WTC11 (cell line): ENCODE data around the gene CDC16. TPM values are rescaled to one million over a fixed set of nuclear protein-coding genes. Genes with fewer than 3 reads are reported as not detected.

Experiments
- ATAC-seq: fragments of 200-7000 bp; cut with Tn5 transposase; 2 replicates; pipeline ENCODE4 v1.10.0; 2021; ENCODE audit warnings: mild to moderate bottlenecking, moderate library complexity
- CTCF ChIA-PET: fragments of 300-600 bp; sonication (Branson Sonifier 250); formaldehyde crosslinking; loops from one replicate; lab custom pipeline; 2021; ENCODE audit warnings: antibody characterized with exemption; lab: Charles Lee
- POLR2A ChIA-PET: fragments of 350-600 bp; sonication (Branson Sonifier 250); formaldehyde crosslinking; loops from one replicate; lab custom pipeline; 2021; ENCODE audit warnings: antibody characterized with exemption; lab: Charles Lee
- DNase-seq: peaks from one replicate; pipeline ENCODE4 v3.0.0; 2021; ENCODE audit warnings: low spot score
- H3K27ac Mint-ChIP-seq: 2 replicates; pipeline ENCODE4 v1.8.0; 2021; ENCODE audit warnings: mixed read lengths
- H3K27me3 Mint-ChIP-seq: 2 replicates; pipeline ENCODE4 v1.8.0; 2021; ENCODE audit warnings: low read depth, mild to moderate bottlenecking, moderate library complexity, mixed read lengths
- H3K36me3 Mint-ChIP-seq: 2 replicates; pipeline ENCODE4 v1.8.0; 2021; ENCODE audit warnings: mixed read lengths
- H3K4me1 Mint-ChIP-seq: 2 replicates; pipeline ENCODE4 v1.8.0; 2022; ENCODE audit warnings: mixed read lengths
- H3K4me3 Mint-ChIP-seq: 2 replicates; pipeline ENCODE4 v1.8.0; 2021; ENCODE audit warnings: mild to moderate bottlenecking, moderate library complexity, mixed read lengths
- H3K9me3 Mint-ChIP-seq: 2 replicates; pipeline ENCODE4 v1.8.0; 2021; ENCODE audit warnings: mixed read lengths
- AR ChIP-seq: fragments of 250-450 bp; sonication (Bioruptor Pico); IDR thresholded peaks from 2 replicates; pipeline ENCODE4 v1.9.0; 2021; ENCODE audit warnings: mild to moderate bottlenecking
- CBFB ChIP-seq: sonication (generic); formaldehyde crosslinking; IDR thresholded peaks from 2 replicates; pipeline ENCODE4 v1.8.1; 2022; ENCODE audit warnings: mild to moderate bottlenecking, low read depth, missing genetic modification reagents
- CREB1 ChIP-seq: sonication (generic); formaldehyde crosslinking; IDR thresholded peaks from 2 replicates; pipeline ENCODE4 v1.8.0; 2023; ENCODE audit warnings: mild to moderate bottlenecking, missing genetic modification reagents
- EMX1 ChIP-seq: fragments of 250-450 bp; sonication (Bioruptor Pico); IDR thresholded peaks from 2 replicates; pipeline ENCODE4 v1.8.0; 2021; ENCODE audit warnings: mild to moderate bottlenecking
- ETV6 ChIP-seq: sonication (generic); formaldehyde crosslinking; IDR thresholded peaks from 2 replicates; pipeline ENCODE4 v1.8.1; 2022; ENCODE audit warnings: mild to moderate bottlenecking, missing genetic modification reagents
- GTF2I ChIP-seq: fragments of 250-450 bp; sonication (Bioruptor Pico); conservative IDR thresholded peaks from 2 replicates; pipeline ENCODE4 v1.4.0; 2021; ENCODE audit warnings: mild to moderate bottlenecking
- JUN ChIP-seq: sonication (generic); formaldehyde crosslinking; IDR thresholded peaks from 2 replicates; pipeline ENCODE4 v1.8.0; 2023; ENCODE audit warnings: mild to moderate bottlenecking, missing genetic modification reagents
- MXD4 ChIP-seq: fragments of 250-450 bp; sonication (Bioruptor Pico); IDR thresholded peaks from 2 replicates; pipeline ENCODE4 v1.8.0; 2021; ENCODE audit warnings: mild to moderate bottlenecking, moderate library complexity, borderline replicate concordance
- NR2C2 ChIP-seq: sonication (generic); formaldehyde crosslinking; IDR thresholded peaks from 2 replicates; pipeline ENCODE4 v1.8.0; 2022; ENCODE audit warnings: mild to moderate bottlenecking, missing genetic modification reagents
- NR3C1 ChIP-seq: sonication (generic); formaldehyde crosslinking; conservative IDR thresholded peaks from 2 replicates; pipeline ENCODE4 v1.8.1; 2023; ENCODE audit warnings: low read depth, mild to moderate bottlenecking, missing genetic modification reagents
- OVOL2 ChIP-seq: fragments of 250-450 bp; sonication (Bioruptor Pico); IDR thresholded peaks from 2 replicates; pipeline ENCODE4 v1.9.0; 2021; ENCODE audit warnings: mild to moderate bottlenecking, borderline replicate concordance
- PRRX2 ChIP-seq: fragments of 250-450 bp; sonication (Bioruptor Pico); IDR thresholded peaks from 2 replicates; pipeline ENCODE4 v1.8.0; 2021; ENCODE audit warnings: mild to moderate bottlenecking
- SOX15 ChIP-seq: fragments of 250-450 bp; sonication (Bioruptor Pico); IDR thresholded peaks from 2 replicates; pipeline ENCODE4 v1.9.0; 2021; ENCODE audit warnings: mild to moderate bottlenecking
- TEAD4 ChIP-seq: sonication (generic); formaldehyde crosslinking; IDR thresholded peaks from 2 replicates; pipeline ENCODE4 v1.8.0; 2022; ENCODE audit warnings: mild to moderate bottlenecking, missing genetic modification reagents
- TP53 ChIP-seq: sonication (generic); formaldehyde crosslinking; IDR thresholded peaks from 2 replicates; pipeline ENCODE4 v1.8.1; 2023; ENCODE audit warnings: mild to moderate bottlenecking, missing genetic modification reagents
- ZBTB21 ChIP-seq: sonication (generic); formaldehyde crosslinking; IDR thresholded peaks from 2 replicates; pipeline ENCODE4 v1.8.1; 2023; ENCODE audit warnings: mild to moderate bottlenecking, missing genetic modification reagents, borderline replicate concordance
- ZNF121 ChIP-seq: sonication (generic); formaldehyde crosslinking; IDR thresholded peaks from 2 replicates; pipeline ENCODE4 v1.8.0; 2023; ENCODE audit warnings: missing genetic modification reagents
- ZNF138 ChIP-seq: sonication (generic); formaldehyde crosslinking; conservative IDR thresholded peaks from 2 replicates; pipeline ENCODE4 v1.8.1; 2022; ENCODE audit warnings: mild to moderate bottlenecking, moderate library complexity, missing genetic modification reagents
- ZNF219 ChIP-seq: sonication (generic); formaldehyde crosslinking; IDR thresholded peaks from 2 replicates; pipeline ENCODE4 v1.8.0; 2023; ENCODE audit warnings: missing genetic modification reagents, mild to moderate bottlenecking, borderline replicate concordance
- ZNF317 ChIP-seq: sonication (generic); formaldehyde crosslinking; IDR thresholded peaks from 2 replicates; pipeline ENCODE4 v1.8.1; 2023; ENCODE audit warnings: low read depth, mild to moderate bottlenecking, moderate library complexity, missing genetic modification reagents, borderline replicate concordance
- ZNF416 ChIP-seq: fragments of 250-450 bp; sonication (Bioruptor Pico); IDR thresholded peaks from 2 replicates; pipeline ENCODE4 v1.9.0; 2021; ENCODE audit warnings: mild to moderate bottlenecking, inconsistent platforms
- total RNA-seq: library from RNA; stranded (reverse); gene quantifications from 3 replicates; pipeline ENCODE4 v1.2.3, GENCODE V29; 2021
- TF ChIP-seq, protein P1 (sequence below): sonication (generic); formaldehyde crosslinking; IDR thresholded peaks from 2 replicates; pipeline ENCODE4 v1.8.1; 2023; ENCODE audit warnings: mild to moderate bottlenecking, missing genetic modification reagents
- TF ChIP-seq, protein P2 (sequence below): sonication (generic); formaldehyde crosslinking; IDR thresholded peaks from 2 replicates; pipeline ENCODE4 v1.8.1; 2023; ENCODE audit warnings: mild to moderate bottlenecking, missing genetic modification reagents, moderate library complexity
- TF ChIP-seq, protein P3 (sequence below): sonication (generic); formaldehyde crosslinking; IDR thresholded peaks from 2 replicates; pipeline ENCODE4 v1.8.0; 2023; ENCODE audit warnings: missing genetic modification reagents, mild to moderate bottlenecking, borderline replicate concordance

CDC16 gene
- total RNA-seq, 1 experiment from 2014 or later = 73.5 TPM

DNA sequence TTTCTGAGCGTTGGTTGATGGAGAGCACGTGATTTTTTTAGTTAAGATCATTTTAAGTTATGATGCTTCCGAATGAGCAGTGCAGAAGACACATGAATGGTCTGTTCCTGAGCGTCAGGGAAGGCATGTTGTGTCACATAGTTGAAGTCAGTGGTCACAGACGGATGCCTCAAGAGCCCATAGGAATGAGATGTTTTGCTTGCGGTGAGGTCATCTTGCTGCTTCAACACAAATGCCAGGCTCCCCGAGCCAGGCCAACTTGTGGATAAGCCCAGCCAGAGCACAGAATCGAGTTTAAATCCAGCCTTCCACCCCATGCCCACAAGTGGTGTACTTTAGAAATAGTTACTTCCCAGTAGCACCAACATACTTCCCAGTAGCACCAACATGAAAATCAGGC is 52.1 kb downstream of the CDC16 start:
- DNase-seq (no peak), ATAC-seq (no peak)
- no peaks in the 10 kb centered on the region for H3K27me3 Mint-ChIP-seq
- ChIA-PET CTCF (no interaction called here), POLR2A (no interaction called here)
- TF ChIP-seq, protein P1, sequence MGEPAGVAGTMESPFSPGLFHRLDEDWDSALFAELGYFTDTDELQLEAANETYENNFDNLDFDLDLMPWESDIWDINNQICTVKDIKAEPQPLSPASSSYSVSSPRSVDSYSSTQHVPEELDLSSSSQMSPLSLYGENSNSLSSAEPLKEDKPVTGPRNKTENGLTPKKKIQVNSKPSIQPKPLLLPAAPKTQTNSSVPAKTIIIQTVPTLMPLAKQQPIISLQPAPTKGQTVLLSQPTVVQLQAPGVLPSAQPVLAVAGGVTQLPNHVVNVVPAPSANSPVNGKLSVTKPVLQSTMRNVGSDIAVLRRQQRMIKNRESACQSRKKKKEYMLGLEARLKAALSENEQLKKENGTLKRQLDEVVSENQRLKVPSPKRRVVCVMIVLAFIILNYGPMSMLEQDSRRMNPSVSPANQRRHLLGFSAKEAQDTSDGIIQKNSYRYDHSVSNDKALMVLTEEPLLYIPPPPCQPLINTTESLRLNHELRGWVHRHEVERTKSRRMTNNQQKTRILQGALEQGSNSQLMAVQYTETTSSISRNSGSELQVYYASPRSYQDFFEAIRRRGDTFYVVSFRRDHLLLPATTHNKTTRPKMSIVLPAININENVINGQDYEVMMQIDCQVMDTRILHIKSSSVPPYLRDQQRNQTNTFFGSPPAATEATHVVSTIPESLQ (CRISPR knock-in tag) = no peak
- TF ChIP-seq TP53 (CRISPR knock-in tag) = no peak
- TF ChIP-seq OVOL2 = no peak
- TF ChIP-seq NR3C1 (CRISPR knock-in tag) = no peak
- TF ChIP-seq MXD4 (CRISPR knock-in tag) = no peak
- no peak for TF ChIP-seq AR (CRISPR knock-in tag)
- no peak for TF ChIP-seq ETV6
- no peak for TF ChIP-seq ZNF416 (CRISPR knock-in tag)
- TF ChIP-seq NR2C2 (CRISPR knock-in tag) = no peak
- TF ChIP-seq, protein P2, sequence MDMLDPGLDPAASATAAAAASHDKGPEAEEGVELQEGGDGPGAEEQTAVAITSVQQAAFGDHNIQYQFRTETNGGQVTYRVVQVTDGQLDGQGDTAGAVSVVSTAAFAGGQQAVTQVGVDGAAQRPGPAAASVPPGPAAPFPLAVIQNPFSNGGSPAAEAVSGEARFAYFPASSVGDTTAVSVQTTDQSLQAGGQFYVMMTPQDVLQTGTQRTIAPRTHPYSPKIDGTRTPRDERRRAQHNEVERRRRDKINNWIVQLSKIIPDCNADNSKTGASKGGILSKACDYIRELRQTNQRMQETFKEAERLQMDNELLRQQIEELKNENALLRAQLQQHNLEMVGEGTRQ = no peak
- TF ChIP-seq TEAD4 (CRISPR knock-in tag) = no peak
- no peak for TF ChIP-seq JUN (CRISPR knock-in tag)
- no peak for TF ChIP-seq ZNF219 (CRISPR knock-in tag)
- TF ChIP-seq PRRX2 (CRISPR knock-in tag) = no peak
- TF ChIP-seq ZBTB21 (CRISPR knock-in tag) = no peak
- TF ChIP-seq ZNF317 = no peak
- TF ChIP-seq CBFB (CRISPR knock-in tag) = no peak
- TF ChIP-seq ZNF121 = no peak
- peak overlapping the region; percentile 22; the same call in 1 of the 2 replicates for H3K27ac Mint-ChIP-seq
- no peak overlapping the region for H3K4me3 Mint-ChIP-seq
- H3K36me3 Mint-ChIP-seq = peaks cover 69% of the 10 kb centered on the region
- peaks cover 11% of the 10 kb centered on the region for H3K4me1 Mint-ChIP-seq
- H3K9me3 Mint-ChIP-seq = no peaks in the 10 kb centered on the region

DNA sequence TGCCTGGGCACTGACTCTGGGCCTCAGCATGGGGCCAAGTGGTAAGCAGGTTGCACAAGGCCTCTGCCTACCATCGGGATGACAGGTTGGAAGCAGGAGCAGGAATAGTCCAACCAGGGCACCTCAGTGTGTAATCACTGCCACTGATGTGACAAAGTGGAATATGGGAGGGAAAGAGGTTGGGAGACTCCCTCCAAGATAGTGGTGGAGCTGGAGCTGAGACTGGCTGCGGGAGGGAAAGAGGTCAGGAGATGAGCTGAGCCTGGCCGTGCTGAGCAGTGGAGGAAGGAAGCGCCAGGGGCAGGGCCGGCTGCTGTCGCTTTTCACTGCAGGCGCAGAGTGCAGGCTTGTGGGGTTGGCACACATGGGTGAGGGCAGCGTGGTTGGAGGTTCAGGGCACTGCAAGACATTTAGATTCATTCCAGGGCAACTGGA is 53.5 kb downstream of the CDC16 start:
- no peak for TF ChIP-seq AR (CRISPR knock-in tag)
- TF ChIP-seq GTF2I = no peak
- no peak for TF ChIP-seq ZNF121
- TF ChIP-seq SOX15 (CRISPR knock-in tag) = no peak
- TF ChIP-seq, protein P3, sequence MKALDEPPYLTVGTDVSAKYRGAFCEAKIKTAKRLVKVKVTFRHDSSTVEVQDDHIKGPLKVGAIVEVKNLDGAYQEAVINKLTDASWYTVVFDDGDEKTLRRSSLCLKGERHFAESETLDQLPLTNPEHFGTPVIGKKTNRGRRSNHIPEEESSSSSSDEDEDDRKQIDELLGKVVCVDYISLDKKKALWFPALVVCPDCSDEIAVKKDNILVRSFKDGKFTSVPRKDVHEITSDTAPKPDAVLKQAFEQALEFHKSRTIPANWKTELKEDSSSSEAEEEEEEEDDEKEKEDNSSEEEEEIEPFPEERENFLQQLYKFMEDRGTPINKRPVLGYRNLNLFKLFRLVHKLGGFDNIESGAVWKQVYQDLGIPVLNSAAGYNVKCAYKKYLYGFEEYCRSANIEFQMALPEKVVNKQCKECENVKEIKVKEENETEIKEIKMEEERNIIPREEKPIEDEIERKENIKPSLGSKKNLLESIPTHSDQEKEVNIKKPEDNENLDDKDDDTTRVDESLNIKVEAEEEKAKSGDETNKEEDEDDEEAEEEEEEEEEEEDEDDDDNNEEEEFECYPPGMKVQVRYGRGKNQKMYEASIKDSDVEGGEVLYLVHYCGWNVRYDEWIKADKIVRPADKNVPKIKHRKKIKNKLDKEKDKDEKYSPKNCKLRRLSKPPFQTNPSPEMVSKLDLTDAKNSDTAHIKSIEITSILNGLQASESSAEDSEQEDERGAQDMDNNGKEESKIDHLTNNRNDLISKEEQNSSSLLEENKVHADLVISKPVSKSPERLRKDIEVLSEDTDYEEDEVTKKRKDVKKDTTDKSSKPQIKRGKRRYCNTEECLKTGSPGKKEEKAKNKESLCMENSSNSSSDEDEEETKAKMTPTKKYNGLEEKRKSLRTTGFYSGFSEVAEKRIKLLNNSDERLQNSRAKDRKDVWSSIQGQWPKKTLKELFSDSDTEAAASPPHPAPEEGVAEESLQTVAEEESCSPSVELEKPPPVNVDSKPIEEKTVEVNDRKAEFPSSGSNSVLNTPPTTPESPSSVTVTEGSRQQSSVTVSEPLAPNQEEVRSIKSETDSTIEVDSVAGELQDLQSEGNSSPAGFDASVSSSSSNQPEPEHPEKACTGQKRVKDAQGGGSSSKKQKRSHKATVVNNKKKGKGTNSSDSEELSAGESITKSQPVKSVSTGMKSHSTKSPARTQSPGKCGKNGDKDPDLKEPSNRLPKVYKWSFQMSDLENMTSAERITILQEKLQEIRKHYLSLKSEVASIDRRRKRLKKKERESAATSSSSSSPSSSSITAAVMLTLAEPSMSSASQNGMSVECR (CRISPR knock-in tag) = no peak
- no peak for TF ChIP-seq EMX1 (CRISPR knock-in tag)
- TF ChIP-seq CREB1 (CRISPR knock-in tag) = no peak
- TF ChIP-seq ZNF138 (CRISPR knock-in tag) = no peak
- Mint-ChIP-seq H3K4me3 (no peak overlapping the region), H3K27ac (peak overlapping the region; percentile 91), H3K36me3 (peaks cover 77% of the 10 kb centered on the region), H3K27me3 (no peaks in the 10 kb centered on the region), H3K4me1 (peaks cover 8% of the 10 kb centered on the region), H3K9me3 (no peaks in the 10 kb centered on the region)
- ChIA-PET POLR2A (no interaction called here), CTCF (no interaction called here)
- DNase-seq (no peak), ATAC-seq (no peak; the same call in 1 of the 2 replicates)
